ENCODE measurements around the gene SMYD3.

DNA sequence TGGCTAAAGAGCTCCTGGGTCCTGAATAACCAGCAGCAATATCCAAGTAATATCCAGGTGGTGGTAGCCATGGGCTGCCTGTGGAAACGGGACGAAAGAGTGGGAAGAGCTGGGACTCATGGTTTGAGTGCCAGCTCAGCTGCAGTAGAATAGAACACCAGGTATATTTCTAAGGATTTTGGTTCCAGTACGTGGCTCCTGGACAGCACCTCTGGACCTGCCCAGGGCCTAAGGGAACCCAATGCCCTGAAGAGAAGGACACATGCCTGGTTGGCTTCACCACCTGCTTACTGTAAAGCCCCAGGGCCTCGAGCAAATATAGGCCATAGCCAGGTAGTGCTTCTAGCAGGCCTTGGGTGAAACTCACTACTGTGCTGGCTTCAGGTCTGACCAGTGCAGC lies 785.6 kb downstream of the SMYD3 start:
- TF ChIP-seq TAF1 (IDR thresholded peaks at IDR 0.05; ENCODE audit: borderline replicate concordance, low read depth, low read length) = no peak
- TF ChIP-seq POLR2A (IDR thresholded peaks at IDR 0.05; ENCODE audit: low read depth, low read length) = no peak
- TF ChIP-seq, protein P1, sequence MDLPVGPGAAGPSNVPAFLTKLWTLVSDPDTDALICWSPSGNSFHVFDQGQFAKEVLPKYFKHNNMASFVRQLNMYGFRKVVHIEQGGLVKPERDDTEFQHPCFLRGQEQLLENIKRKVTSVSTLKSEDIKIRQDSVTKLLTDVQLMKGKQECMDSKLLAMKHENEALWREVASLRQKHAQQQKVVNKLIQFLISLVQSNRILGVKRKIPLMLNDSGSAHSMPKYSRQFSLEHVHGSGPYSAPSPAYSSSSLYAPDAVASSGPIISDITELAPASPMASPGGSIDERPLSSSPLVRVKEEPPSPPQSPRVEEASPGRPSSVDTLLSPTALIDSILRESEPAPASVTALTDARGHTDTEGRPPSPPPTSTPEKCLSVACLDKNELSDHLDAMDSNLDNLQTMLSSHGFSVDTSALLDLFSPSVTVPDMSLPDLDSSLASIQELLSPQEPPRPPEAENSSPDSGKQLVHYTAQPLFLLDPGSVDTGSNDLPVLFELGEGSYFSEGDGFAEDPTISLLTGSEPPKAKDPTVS (IDR thresholded peaks at IDR 0.05; ENCODE audit: low read depth, low read length) = no peak
- TF ChIP-seq, protein P2, sequence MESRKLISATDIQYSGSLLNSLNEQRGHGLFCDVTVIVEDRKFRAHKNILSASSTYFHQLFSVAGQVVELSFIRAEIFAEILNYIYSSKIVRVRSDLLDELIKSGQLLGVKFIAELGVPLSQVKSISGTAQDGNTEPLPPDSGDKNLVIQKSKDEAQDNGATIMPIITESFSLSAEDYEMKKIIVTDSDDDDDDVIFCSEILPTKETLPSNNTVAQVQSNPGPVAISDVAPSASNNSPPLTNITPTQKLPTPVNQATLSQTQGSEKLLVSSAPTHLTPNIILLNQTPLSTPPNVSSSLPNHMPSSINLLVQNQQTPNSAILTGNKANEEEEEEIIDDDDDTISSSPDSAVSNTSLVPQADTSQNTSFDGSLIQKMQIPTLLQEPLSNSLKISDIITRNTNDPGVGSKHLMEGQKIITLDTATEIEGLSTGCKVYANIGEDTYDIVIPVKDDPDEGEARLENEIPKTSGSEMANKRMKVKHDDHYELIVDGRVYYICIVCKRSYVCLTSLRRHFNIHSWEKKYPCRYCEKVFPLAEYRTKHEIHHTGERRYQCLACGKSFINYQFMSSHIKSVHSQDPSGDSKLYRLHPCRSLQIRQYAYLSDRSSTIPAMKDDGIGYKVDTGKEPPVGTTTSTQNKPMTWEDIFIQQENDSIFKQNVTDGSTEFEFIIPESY (IDR thresholded peaks at IDR 0.05) = no peak
- no peak for TF ChIP-seq PAX8 (IDR thresholded peaks at IDR 0.05)
- TF ChIP-seq TCF12 (IDR thresholded peaks at IDR 0.05; ENCODE audit: low read depth, low read length) = no peak
- TF ChIP-seq, protein P3, sequence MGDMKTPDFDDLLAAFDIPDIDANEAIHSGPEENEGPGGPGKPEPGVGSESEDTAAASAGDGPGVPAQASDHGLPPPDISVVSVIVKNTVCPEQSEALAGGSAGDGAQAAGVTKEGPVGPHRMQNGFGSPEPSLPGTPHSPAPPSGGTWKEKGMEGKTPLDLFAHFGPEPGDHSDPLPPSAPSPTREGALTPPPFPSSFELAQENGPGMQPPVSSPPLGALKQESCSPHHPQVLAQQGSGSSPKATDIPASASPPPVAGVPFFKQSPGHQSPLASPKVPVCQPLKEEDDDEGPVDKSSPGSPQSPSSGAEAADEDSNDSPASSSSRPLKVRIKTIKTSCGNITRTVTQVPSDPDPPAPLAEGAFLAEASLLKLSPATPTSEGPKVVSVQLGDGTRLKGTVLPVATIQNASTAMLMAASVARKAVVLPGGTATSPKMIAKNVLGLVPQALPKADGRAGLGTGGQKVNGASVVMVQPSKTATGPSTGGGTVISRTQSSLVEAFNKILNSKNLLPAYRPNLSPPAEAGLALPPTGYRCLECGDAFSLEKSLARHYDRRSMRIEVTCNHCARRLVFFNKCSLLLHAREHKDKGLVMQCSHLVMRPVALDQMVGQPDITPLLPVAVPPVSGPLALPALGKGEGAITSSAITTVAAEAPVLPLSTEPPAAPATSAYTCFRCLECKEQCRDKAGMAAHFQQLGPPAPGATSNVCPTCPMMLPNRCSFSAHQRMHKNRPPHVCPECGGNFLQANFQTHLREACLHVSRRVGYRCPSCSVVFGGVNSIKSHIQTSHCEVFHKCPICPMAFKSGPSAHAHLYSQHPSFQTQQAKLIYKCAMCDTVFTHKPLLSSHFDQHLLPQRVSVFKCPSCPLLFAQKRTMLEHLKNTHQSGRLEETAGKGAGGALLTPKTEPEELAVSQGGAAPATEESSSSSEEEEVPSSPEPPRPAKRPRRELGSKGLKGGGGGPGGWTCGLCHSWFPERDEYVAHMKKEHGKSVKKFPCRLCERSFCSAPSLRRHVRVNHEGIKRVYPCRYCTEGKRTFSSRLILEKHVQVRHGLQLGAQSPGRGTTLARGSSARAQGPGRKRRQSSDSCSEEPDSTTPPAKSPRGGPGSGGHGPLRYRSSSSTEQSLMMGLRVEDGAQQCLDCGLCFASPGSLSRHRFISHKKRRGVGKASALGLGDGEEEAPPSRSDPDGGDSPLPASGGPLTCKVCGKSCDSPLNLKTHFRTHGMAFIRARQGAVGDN (IDR thresholded peaks at IDR 0.05) = no peak
- TF ChIP-seq EP300 (IDR thresholded peaks at IDR 0.05; ENCODE audit: borderline replicate concordance in 1 of 2, control insufficient read depth in 1 of 2, low read depth in 2 of 2, low read length in 2 of 2) = no peak
- no peak for TF ChIP-seq BHLHE40 (IDR thresholded peaks at IDR 0.05; ENCODE audit: borderline replicate concordance in 1 of 2, low read depth in 2 of 2, low read length in 1 of 2)
